ENCODE results near the gene RGS8.

DNA sequence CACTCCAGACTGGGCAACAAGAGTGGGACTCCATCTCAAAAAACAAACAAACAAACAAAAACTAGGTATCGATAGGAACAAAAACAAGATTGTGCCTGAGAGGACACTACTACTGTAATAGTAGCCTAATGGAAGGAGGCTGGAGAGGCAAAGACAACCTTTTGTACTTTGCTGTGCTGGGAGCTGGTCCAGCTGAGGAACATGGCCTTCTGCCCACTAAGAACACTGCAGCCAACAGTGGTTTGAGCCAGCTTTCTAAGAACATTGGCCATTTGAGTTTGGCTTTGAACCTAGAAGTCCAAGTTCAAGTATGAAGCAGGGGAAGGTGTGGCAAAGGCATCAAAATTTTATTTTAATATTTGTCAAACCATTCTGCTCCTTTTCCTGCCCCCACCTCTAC lies 22.7 kb upstream of the RGS8 start:
- TF ChIP-seq ZNF207 (IDR thresholded peaks at IDR 0.05; ENCODE audit: borderline replicate concordance) (no peak), RAD21 (IDR thresholded peaks at IDR 0.05; ENCODE audit: insufficient read depth, low read depth, low read length) (no peak), IKZF1 (conservative IDR thresholded peaks at IDR 0.05) (no peak), MYB (IDR thresholded peaks at IDR 0.05; ENCODE audit: borderline replicate concordance, low read depth, low read length) (no peak)
- TF ChIP-seq, protein P1, sequence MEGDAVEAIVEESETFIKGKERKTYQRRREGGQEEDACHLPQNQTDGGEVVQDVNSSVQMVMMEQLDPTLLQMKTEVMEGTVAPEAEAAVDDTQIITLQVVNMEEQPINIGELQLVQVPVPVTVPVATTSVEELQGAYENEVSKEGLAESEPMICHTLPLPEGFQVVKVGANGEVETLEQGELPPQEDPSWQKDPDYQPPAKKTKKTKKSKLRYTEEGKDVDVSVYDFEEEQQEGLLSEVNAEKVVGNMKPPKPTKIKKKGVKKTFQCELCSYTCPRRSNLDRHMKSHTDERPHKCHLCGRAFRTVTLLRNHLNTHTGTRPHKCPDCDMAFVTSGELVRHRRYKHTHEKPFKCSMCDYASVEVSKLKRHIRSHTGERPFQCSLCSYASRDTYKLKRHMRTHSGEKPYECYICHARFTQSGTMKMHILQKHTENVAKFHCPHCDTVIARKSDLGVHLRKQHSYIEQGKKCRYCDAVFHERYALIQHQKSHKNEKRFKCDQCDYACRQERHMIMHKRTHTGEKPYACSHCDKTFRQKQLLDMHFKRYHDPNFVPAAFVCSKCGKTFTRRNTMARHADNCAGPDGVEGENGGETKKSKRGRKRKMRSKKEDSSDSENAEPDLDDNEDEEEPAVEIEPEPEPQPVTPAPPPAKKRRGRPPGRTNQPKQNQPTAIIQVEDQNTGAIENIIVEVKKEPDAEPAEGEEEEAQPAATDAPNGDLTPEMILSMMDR (IDR thresholded peaks at IDR 0.05 in 2 of 3, conservative IDR thresholded peaks at IDR 0.05 in 1 of 3; ENCODE audit: control insufficient read depth in 2 of 3, extremely low read depth in 1 of 3, insufficient read depth in 1 of 3, low read depth in 3 of 3, low read length in 3 of 3), result no peak
- TF ChIP-seq, protein P2, sequence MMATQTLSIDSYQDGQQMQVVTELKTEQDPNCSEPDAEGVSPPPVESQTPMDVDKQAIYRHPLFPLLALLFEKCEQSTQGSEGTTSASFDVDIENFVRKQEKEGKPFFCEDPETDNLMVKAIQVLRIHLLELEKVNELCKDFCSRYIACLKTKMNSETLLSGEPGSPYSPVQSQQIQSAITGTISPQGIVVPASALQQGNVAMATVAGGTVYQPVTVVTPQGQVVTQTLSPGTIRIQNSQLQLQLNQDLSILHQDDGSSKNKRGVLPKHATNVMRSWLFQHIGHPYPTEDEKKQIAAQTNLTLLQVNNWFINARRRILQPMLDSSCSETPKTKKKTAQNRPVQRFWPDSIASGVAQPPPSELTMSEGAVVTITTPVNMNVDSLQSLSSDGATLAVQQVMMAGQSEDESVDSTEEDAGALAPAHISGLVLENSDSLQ (IDR thresholded peaks at IDR 0.05), result no peak

Data from GM12878 (cell line).